ENCODE data around the gene COG5.

GRCh38 chr7:107190090-107190489 lies 373.6 kb downstream of the COG5 start:
- no peak for TF ChIP-seq POLR2AphosphoS5 (IDR thresholded peaks at IDR 0.05)
- TF ChIP-seq, protein P1, sequence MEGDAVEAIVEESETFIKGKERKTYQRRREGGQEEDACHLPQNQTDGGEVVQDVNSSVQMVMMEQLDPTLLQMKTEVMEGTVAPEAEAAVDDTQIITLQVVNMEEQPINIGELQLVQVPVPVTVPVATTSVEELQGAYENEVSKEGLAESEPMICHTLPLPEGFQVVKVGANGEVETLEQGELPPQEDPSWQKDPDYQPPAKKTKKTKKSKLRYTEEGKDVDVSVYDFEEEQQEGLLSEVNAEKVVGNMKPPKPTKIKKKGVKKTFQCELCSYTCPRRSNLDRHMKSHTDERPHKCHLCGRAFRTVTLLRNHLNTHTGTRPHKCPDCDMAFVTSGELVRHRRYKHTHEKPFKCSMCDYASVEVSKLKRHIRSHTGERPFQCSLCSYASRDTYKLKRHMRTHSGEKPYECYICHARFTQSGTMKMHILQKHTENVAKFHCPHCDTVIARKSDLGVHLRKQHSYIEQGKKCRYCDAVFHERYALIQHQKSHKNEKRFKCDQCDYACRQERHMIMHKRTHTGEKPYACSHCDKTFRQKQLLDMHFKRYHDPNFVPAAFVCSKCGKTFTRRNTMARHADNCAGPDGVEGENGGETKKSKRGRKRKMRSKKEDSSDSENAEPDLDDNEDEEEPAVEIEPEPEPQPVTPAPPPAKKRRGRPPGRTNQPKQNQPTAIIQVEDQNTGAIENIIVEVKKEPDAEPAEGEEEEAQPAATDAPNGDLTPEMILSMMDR (IDR thresholded peaks at IDR 0.05): no peak

Data from breast epithelium (tissue), 3 donors.